Eye (tissue), 1 donor: ENCODE measurements around the gene HEMK1.

Source experiments
- DNase-seq: peaks from one replicate; pipeline ENCODE4 v3.0.0-alpha.2; 2015

HEMK1 gene

GRCh38 chr3:50617096-50617791, 47.9 kb downstream of the HEMK1 start, which contains the start of gene MAPKAPK3:
Gene MAPKAPK3 (plus strand): TSS chr3:50617151. CDS start chr3:50617566, 415 bp downstream.
- peak; percentile 74 for DNase-seq

- DNase-seq = no peak
Observed at GRCh38 chr3:50617911-50618481, 48.7 kb downstream of the HEMK1 start.

- no peak for DNase-seq
Observed at GRCh38 chr3:50620420-50620819, 51.1 kb downstream of the HEMK1 start.

DNA sequence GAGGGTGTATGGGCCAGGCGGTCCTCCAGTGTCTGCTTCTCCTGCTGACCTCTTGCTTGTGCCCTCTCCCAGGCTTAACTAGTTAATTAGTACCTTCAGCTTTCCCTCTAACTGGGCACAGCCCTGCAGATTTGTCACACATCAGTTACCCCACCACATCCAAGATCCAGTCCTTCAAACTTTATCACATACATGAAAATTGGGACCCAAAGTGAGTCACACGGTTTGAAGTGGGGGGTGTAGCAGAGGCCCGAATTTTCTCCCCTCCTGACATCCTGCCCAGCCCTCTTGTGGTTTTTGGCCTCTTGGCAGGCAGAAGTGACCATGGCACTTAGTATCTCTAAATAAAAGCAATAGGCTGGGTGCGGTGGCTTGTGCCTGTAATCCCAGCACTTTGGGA, 51.5 kb downstream of the HEMK1 start:
- no peak for DNase-seq

DNA sequence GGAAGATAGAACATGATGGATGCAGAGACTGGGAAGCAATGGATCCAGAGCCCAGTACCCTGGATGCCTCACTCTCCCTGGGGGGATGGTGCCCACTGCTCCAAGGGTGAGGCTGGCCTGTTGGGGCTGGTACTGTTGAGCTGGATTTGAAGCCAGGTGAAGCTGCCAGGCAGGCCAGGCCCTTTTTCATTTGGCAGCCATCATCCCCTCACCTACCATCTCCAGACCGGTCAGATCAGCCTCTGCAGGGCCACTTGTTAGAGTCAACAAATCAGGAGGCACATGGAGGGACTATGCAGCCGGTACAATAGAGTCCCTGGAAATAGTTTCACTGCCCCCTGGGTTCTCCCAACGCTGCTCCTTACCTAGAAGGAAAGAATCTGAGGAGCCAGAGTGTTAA, 53.6 kb downstream of the HEMK1 start:
- no peak for DNase-seq

GRCh38 chr3:50623840-50624474, 54.6 kb downstream of the HEMK1 start:
- no peak for DNase-seq

DNA sequence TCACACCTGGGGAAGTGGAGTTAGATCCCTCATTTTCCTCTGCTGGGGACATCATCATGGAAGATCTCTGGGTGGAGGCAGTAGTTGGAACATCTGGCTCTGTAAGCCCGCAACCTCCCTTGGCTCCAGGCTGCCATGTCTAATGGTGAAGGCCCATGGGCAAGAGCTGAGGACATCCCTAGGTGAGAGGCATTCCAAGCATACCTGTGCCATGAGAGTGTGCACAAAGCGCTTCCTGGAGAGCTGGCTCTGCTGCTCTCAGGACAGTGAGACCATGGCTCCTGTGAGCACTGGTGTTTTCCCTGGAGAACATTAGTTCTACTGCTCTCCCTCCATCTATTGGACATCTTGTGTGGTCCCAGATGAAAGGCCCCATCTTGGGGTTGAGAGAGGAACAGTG, 55.3 kb downstream of the HEMK1 start:
- no peak for DNase-seq

DNA sequence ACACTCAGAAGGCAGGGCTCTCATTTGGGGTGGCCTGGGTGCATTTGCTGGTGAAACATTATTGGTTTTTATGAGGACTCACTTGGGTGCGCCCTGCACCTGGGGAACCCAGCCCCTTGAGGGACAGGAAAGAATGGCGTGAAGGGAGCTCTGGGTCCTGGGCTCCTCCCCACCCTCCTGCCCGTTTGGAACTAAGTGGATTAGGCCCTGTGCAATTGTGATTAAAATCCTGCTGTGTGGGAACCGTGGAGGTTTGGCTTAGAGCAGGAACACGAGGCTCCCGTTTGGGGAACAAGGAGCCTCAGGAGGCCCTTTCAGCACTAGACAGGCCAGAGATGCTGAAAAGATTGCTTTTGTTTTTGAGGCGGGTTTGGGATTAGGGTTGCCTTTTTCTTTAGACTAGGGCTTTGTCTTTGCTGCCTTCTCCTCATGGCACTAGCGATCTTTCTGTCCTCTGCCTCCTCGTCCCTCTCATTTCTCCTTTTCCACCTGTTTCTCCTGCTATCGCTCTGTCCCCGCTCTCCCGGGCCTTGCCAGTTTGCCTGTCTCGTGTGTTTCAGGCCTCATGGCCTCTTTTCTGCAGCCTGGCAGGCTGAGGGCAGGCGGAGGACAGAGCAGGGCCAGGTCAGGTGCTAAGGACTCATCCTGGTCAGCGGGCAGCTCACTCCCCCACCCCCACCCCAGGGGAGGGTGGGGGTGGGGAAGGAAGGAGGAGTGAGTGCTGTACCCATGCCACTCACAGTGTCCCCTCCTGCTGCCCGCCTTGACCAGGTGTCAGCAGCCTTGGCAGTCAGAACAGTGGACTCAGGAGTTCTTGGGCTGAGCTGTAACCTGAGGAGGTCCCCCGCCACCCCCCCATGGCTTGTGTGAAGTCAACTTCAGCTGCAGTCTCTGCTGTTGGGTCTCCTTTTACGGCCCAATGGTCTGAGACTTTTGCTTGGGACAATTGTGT, 56.2 kb downstream of the HEMK1 start:
- DNase-seq = peak; percentile 48

GRCh38 chr3:50626401-50626800, 57.1 kb downstream of the HEMK1 start:
- DNase-seq = no peak

DNA sequence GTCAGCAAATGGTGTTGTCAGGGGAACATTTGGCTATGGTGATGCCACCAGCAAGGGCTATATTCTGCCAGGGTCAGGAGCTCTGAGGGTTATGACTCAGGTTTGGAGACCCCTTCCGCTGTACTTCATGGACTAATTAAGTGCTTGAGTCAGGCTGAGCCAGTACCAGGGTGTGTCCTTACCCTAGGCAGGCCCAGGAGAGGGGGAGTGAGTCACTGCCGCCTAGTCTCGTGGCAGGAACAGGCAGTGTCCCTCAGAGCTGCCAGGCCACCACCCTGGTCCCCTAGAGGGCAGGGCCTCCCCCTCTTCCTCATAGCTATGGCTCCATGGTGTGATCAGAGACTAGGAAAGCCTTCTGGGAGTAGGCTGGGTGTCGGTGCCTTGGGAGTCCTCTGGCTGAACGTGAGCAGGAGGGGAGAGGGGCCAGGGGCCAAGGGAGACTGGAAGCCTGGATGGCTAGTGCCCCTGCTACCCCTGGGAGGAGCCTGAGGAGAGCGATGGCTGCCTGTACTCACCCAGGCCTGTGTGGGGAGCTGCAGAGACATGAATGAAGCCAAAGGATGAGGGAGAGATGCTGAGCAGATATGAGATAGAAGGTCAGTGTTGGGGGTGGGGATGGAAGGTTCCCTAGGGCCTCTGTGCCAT, 58.2 kb downstream of the HEMK1 start:
- DNase-seq = peak; percentile 56

GRCh38 chr3:50628601-50629000, 59.3 kb downstream of the HEMK1 start:
- DNase-seq = no peak

DNA sequence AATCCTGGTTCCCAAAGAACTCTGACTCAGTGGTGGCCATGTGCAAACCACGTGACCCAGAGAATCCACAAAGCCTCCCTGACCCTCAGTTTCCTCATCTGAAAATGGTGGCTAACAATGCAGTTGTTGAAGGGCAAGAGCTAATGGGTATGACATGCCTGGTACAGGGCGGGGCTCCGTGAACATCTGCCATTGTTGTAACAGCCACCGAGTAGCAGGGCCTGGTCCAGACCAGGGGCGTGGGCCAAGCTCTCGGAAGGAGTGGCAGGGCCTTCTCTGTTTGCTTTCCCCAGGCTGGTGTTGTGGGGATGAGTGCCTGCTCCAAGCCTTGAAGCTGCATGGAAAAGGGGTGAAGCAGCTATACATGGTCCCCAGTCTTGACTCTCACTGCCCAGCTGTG, 61.1 kb downstream of the HEMK1 start:
- no peak for DNase-seq

DNA sequence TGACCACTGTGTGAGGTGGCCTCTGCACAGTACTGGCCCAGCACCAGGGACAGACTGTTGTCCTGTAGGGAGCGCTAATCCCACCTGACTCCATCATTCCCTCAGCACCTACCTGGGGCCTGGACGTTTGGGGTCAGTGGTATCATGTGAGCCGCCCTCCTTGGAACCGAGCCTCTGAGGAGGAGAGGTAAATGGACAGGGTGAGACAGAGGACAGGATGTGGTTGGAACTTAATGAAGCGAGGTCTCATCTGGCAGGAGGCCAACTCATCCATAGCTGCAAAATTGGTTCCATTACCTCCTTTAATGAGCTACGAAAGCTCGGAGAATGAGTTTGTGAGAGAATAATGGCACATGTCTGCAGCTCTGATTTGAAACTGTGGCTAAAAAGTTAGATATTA, 61.6 kb downstream of the HEMK1 start:
- DNase-seq = peak; percentile 87

DNA sequence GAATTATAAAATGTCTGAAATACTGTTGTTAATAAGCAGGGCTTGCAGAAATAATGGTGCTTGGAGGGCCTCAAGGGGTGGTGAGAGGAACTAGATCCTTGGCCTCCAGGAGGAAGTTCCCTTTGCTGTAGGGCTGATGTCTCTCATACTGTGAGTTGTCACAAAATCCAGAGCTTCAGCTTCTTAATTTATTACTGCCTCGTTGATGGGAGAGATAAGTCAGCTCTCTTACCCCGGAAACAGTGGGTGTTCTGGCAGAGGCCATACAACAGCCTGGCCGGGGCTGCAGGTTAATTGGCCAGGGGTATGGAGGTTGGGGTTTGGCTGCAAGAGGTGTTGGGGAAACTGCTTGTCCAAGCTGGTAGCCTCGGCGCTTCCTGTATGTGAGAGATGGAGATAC, 63.1 kb downstream of the HEMK1 start:
- DNase-seq = no peak

DNA sequence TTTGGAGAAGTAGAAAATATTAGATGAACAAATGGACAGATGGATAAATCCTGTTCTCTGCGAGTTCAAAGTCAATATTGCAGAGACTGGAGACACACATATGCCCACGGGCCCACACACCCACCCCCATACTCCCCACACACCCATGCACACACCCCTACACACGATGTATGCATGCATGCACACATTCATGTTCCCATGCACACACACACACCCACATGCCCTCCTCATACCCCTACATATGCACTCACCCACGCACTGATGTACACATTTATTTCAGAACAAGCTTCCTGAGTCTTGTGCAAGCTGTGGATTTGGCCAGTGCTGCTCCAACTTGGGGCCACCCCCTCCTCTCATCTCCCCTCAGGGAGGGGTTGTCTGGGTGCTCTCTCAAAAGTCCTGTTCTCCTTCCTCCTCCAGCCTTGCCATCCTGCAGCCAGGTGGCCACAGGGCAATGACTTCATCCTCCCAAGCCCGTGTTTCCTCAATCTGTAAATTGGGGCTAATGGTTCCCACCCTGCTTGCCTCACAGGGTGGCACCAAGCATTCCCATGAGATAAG, 64.0 kb downstream of the HEMK1 start:
- no peak for DNase-seq

GRCh38 chr3:50635066-50635465, 65.7 kb downstream of the HEMK1 start:
- DNase-seq = no peak

DNA sequence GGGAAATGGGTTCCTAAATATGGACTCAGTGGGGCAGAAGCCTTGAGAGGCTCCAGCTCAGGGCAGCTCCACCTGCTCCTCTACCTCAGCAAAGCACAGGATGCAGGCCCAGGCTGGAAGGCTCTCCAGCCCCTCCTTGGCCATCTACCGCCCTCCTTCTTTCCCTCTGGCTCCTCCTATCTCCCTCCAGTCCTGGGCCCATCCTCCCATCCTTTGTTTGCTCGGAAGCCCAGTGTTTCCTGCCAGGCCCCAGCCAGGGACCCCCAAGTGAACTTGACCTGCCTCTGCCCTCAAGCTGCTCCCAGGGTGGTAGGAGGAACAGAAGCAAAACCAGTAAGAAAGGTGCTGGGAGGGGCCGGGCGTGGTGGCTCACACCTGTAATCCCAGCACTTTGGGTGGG, 67.7 kb downstream of the HEMK1 start:
- DNase-seq = peak; percentile 35

DNA sequence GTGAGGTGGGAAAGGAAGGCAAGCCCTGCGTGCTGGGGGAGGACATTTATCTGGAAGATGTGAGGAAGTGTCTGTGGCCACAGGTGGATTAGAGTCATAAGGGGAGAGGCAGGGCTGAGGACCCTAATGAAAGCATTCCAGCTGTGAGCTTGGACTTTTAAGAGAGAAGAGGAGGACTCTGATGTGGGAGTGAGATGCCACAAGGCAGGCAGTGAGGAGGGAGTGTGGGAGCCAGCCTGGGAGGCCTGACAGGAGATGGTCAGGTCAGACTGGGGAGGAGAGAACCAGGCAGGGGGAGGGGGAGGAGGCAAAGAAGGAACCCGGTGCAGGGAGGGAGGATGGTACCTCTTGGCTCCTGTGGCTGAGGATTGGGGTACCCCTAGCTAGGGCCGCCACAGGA, 68.6 kb downstream of the HEMK1 start:
- DNase-seq = no peak

- no peak for DNase-seq
Observed at GRCh38 chr3:50639055-50639494, 69.8 kb downstream of the HEMK1 start.

DNA sequence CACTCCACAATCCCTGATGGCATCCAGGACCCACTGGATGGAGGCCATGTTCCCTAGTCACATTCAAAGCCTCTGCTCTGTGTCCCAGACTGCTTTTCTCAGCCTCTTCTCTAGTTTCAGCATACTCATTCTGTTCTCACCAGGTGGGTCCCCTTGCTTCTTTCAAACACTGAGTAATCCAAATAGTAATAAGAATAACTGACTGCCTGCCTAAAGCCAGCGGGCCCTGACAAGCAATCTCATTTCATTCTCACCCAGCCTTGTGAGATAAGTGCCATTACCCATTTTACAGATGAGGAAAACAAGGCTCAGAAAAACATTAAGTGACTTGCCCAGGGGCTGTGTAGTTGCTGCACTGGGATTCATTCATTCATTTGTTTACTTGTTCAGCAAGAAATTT, 73.1 kb downstream of the HEMK1 start:
- no peak for DNase-seq

GRCh38 chr3:50644561-50644960, 75.2 kb downstream of the HEMK1 start:
- DNase-seq = no peak

DNA sequence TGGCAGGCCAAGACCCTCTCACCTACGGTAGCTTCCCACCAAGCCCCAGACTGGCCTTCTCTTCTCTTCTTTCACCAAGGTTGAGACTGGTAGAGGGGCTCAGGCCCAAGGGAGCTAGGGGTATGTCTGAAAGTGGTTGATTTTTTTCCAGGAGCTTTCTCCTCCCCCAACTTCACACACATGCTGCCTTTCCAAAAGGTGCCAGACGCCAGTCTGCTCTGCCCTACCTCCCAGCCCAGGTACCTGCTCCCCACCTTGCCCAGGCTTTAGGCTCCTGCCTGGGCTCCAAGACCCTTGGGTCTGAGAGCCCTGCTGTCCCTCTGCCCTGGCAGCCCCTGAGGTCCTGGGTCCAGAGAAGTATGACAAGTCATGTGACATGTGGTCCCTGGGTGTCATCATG, 76.1 kb downstream of the HEMK1 start:
- DNase-seq = no peak
